K562 treated with DMSO at 1 percent for 24 hours (cell line): Measurements from ENCODE around the gene NLRP5. TPM values are rescaled to one million over a fixed set of nuclear protein-coding genes. Genes with fewer than 3 reads are reported as not detected.

Source experiments
- total RNA-seq: library from RNA; unstranded; fragments of 300-600 nt; gene quantifications from 2 replicates; pipeline ENCODE4 v1.2.3, GENCODE V29; 2022; ENCODE audit warnings: low read depth; ENCODE audit not compliant: insufficient read depth

The NLRP5 gene
- 0.32 TPM in 1 of 2 replicates, not detected in the other for total RNA-seq

DNA sequence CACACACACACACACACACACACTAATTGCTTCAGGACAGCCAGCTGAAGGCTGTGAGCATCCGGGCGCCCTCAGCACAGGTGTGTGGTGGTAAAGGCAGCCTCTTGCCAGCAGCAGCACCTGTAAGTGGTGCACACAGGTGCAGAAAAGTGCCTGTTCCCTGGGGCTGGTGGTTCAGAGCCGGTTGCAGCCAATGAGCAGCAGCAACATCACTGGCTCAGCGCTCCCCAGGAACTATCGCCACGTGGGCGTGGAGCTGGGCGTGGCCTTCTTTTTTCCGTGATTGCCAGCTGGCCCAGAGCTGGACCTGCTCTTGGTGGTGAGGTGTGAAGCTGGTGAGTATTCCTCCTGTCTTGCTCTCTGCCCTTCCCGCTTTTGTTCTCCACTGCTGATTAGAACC is at the start of gene NLRP5:
Gene NLRP5 (plus strand): TSS at position 289 of the 400 bp plus-strand sequence.

DNA sequence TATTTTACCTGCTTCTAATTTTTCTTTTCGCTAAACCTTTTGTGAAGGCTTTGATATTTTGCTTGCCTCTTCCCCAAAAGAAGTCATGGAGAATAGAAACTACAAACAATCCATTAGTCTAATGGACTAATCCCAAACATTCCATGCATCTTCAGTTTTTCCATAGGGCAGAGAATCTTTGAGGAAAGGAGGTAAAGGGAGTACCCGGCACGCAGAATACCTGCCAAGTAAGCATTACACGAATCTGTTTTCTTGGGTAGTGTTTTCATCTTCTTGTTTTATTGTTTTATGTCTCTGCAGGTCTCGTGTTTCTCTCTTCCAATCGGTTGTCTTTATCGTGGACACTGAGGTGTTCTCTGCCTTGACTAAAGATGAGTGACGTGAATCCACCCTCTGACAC is 39.0 kb upstream of the NLRP5 start, which contains the start of gene NLRP8:
Gene NLRP8 (plus strand): TSS at position 301 of the 400 bp plus-strand sequence.

Other genes with a start within 250 kb of the NLRP5 start
- gene NLRP9, start 248.4 kb upstream of the NLRP5 start, total RNA-seq = not detected in 2 replicates
- 2.1 and 3.3 TPM in 2 replicates for gene RFPL4A, start 227.7 kb upstream of the NLRP5 start, total RNA-seq
- gene RFPL4AL1, start 217.7 kb upstream of the NLRP5 start, total RNA-seq = 1.7 TPM in 1 of 2 replicates, not detected in the other
- 1.2 and 1.7 TPM in 2 replicates for gene NLRP11, start 154.8 kb upstream of the NLRP5 start, total RNA-seq
- gene NLRP4, start 150.2 kb upstream of the NLRP5 start, total RNA-seq = 2.2 and 4.8 TPM in 2 replicates
- not detected in 2 replicates for gene NLRP13, start 54.4 kb upstream of the NLRP5 start, total RNA-seq
- gene NLRP8, start 38.9 kb upstream of the NLRP5 start, total RNA-seq = not detected in 2 replicates
- gene ZNF787, start 134.5 kb downstream of the NLRP5 start, total RNA-seq = 58.6 and 68.6 TPM in 2 replicates
- 48.0 and 48.7 TPM in 2 replicates for gene ZNF444, start 154.5 kb downstream of the NLRP5 start, total RNA-seq
- not detected in 2 replicates for gene GALP, start 189.2 kb downstream of the NLRP5 start, total RNA-seq
- gene ZSCAN5B, start 211.0 kb downstream of the NLRP5 start, total RNA-seq = 0.34 TPM in 1 of 2 replicates, not detected in the other
- gene ZSCAN5C, start 215.5 kb downstream of the NLRP5 start, total RNA-seq = not detected in 2 replicates